ENCODE data around the gene LRMDA. TPM values are rescaled to one million over a fixed set of nuclear protein-coding genes. Genes with fewer than 3 reads are reported as not detected.

LRMDA gene
- total RNA-seq, 1 donor from 2014 or later: 19.4 TPM

GRCh38 chr10:76115471-76116155, 684.2 kb downstream of the LRMDA start:
- no peak overlapping the region for H3K27ac Mint-ChIP-seq (ENCODE audit: unreplicated experiment)
- H3K9me3 Mint-ChIP-seq (ENCODE audit: unreplicated experiment): no peaks in the 10 kb centered on the region
- H3K36me3 Mint-ChIP-seq (ENCODE audit: low read depth, unreplicated experiment): no peaks in the 10 kb centered on the region
- no peak overlapping the region for H3K4me3 Mint-ChIP-seq (ENCODE audit: unreplicated experiment)
- TF ChIP-seq, protein P1, sequence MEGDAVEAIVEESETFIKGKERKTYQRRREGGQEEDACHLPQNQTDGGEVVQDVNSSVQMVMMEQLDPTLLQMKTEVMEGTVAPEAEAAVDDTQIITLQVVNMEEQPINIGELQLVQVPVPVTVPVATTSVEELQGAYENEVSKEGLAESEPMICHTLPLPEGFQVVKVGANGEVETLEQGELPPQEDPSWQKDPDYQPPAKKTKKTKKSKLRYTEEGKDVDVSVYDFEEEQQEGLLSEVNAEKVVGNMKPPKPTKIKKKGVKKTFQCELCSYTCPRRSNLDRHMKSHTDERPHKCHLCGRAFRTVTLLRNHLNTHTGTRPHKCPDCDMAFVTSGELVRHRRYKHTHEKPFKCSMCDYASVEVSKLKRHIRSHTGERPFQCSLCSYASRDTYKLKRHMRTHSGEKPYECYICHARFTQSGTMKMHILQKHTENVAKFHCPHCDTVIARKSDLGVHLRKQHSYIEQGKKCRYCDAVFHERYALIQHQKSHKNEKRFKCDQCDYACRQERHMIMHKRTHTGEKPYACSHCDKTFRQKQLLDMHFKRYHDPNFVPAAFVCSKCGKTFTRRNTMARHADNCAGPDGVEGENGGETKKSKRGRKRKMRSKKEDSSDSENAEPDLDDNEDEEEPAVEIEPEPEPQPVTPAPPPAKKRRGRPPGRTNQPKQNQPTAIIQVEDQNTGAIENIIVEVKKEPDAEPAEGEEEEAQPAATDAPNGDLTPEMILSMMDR (IDR thresholded peaks at IDR 0.05; ENCODE audit: unreplicated experiment): no peak
- H3K4me1 Mint-ChIP-seq (ENCODE audit: unreplicated experiment): no peaks in the 10 kb centered on the region
- H3K27me3 Mint-ChIP-seq (ENCODE audit: unreplicated experiment): no peaks in the 10 kb centered on the region
- no peak for DNase-seq (ENCODE audit: low spot score)

- H3K27me3 Mint-ChIP-seq (ENCODE audit: unreplicated experiment): no peaks in the 10 kb centered on the region
- DNase-seq (ENCODE audit: low spot score): no peak
- TF ChIP-seq, protein P1 (IDR thresholded peaks at IDR 0.05; ENCODE audit: unreplicated experiment): no peak
- H3K4me1 Mint-ChIP-seq (ENCODE audit: unreplicated experiment): no peaks in the 10 kb centered on the region
- H3K27ac Mint-ChIP-seq (ENCODE audit: unreplicated experiment): no peak overlapping the region
- H3K4me3 Mint-ChIP-seq (ENCODE audit: unreplicated experiment): no peak overlapping the region
- H3K36me3 Mint-ChIP-seq (ENCODE audit: low read depth, unreplicated experiment): no peaks in the 10 kb centered on the region
- no peaks in the 10 kb centered on the region for H3K9me3 Mint-ChIP-seq (ENCODE audit: unreplicated experiment)
Observed at GRCh38 chr10:76116523-76116922, 685.1 kb downstream of the LRMDA start.

- Mint-ChIP-seq H3K4me3 (ENCODE audit: unreplicated experiment) (no peak overlapping the region), H3K27ac (ENCODE audit: unreplicated experiment) (no peak overlapping the region), H3K9me3 (ENCODE audit: unreplicated experiment) (no peaks in the 10 kb centered on the region), H3K27me3 (ENCODE audit: unreplicated experiment) (no peaks in the 10 kb centered on the region), H3K4me1 (ENCODE audit: unreplicated experiment) (no peaks in the 10 kb centered on the region), H3K36me3 (ENCODE audit: low read depth, unreplicated experiment) (no peaks in the 10 kb centered on the region)
- TF ChIP-seq, protein P1 (IDR thresholded peaks at IDR 0.05; ENCODE audit: unreplicated experiment): no peak
- DNase-seq (ENCODE audit: low spot score): no peak
Observed at GRCh38 chr10:76117949-76118348, 686.5 kb downstream of the LRMDA start.

GRCh38 chr10:76119036-76119435, 687.6 kb downstream of the LRMDA start:
- Mint-ChIP-seq H3K4me3 (ENCODE audit: unreplicated experiment) (no peak overlapping the region), H3K36me3 (ENCODE audit: low read depth, unreplicated experiment) (no peaks in the 10 kb centered on the region), H3K4me1 (ENCODE audit: unreplicated experiment) (no peaks in the 10 kb centered on the region), H3K27me3 (ENCODE audit: unreplicated experiment) (no peaks in the 10 kb centered on the region), H3K27ac (ENCODE audit: unreplicated experiment) (no peak overlapping the region), H3K9me3 (ENCODE audit: unreplicated experiment) (no peaks in the 10 kb centered on the region)
- no peak for DNase-seq (ENCODE audit: low spot score)
- TF ChIP-seq, protein P1 (IDR thresholded peaks at IDR 0.05; ENCODE audit: unreplicated experiment): no peak

- no peak overlapping the region for H3K27ac Mint-ChIP-seq (ENCODE audit: unreplicated experiment)
- no peaks in the 10 kb centered on the region for H3K9me3 Mint-ChIP-seq (ENCODE audit: unreplicated experiment)
- H3K36me3 Mint-ChIP-seq (ENCODE audit: low read depth, unreplicated experiment): no peaks in the 10 kb centered on the region
- no peak overlapping the region for H3K4me3 Mint-ChIP-seq (ENCODE audit: unreplicated experiment)
- DNase-seq (ENCODE audit: low spot score): no peak
- no peaks in the 10 kb centered on the region for H3K27me3 Mint-ChIP-seq (ENCODE audit: unreplicated experiment)
- TF ChIP-seq, protein P1 (IDR thresholded peaks at IDR 0.05; ENCODE audit: unreplicated experiment): no peak
- H3K4me1 Mint-ChIP-seq (ENCODE audit: unreplicated experiment): no peaks in the 10 kb centered on the region
Observed at GRCh38 chr10:76119515-76119914, 688.1 kb downstream of the LRMDA start.
